Testis (tissue), 2 donors: Measurements from ENCODE around the gene TC2N.

Experiments
- POLR2A ChIP-seq: fragments of 450-650 bp; IDR thresholded peaks from one replicate; pipeline ENCODE4 v1.6.1; 2017; ENCODE audit warnings: antibody characterized with exemption, mild to moderate bottlenecking, moderate library complexity
- TF ChIP-seq, protein P1 (sequence below), 3 experiments: fragments of 450-650 bp in 2 of 3; fragments of 200-600 bp in 1 of 3; sonication (generic) in 1 of 3; IDR thresholded peaks; one replicate each; pipeline ENCODE4 v1.5.1; 2016 to 2019; ENCODE audit warnings: antibody characterized with exemption in 3 of 3, mild to moderate bottlenecking in 2 of 3, moderate library complexity in 1 of 3

DNA sequence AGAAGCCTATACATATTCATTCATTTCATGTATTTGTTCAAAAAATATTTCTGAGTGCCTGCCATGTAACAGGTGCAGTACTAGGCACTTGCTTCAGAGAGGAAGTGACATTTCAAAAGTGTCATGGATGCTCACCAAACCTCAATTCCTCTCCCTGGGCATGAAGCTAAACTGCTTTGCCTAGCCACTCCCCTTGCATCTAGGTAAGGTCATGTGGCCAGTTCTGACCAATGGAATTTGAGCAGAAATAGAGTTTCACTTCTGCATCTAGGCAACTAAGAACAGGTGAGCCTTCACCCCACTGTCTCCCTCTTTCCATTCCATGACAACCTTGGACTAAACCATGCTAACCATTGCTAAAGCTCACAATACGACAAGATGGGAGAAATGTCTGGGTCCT lies 27.6 kb downstream of the TC2N start:
- TF ChIP-seq POLR2A, result no peak
- TF ChIP-seq, protein P1, sequence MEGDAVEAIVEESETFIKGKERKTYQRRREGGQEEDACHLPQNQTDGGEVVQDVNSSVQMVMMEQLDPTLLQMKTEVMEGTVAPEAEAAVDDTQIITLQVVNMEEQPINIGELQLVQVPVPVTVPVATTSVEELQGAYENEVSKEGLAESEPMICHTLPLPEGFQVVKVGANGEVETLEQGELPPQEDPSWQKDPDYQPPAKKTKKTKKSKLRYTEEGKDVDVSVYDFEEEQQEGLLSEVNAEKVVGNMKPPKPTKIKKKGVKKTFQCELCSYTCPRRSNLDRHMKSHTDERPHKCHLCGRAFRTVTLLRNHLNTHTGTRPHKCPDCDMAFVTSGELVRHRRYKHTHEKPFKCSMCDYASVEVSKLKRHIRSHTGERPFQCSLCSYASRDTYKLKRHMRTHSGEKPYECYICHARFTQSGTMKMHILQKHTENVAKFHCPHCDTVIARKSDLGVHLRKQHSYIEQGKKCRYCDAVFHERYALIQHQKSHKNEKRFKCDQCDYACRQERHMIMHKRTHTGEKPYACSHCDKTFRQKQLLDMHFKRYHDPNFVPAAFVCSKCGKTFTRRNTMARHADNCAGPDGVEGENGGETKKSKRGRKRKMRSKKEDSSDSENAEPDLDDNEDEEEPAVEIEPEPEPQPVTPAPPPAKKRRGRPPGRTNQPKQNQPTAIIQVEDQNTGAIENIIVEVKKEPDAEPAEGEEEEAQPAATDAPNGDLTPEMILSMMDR (IDR thresholded peaks at IDR 0.05), result no peak
